Measurements from ENCODE around the gene ASPG. TPM values are rescaled to one million over a fixed set of nuclear protein-coding genes. Genes with fewer than 3 reads are reported as not detected.

Gene ASPG
- not detected for total RNA-seq

GRCh38 chr14:104085032-104085888, at the start of gene ASPG:
Gene ASPG (plus strand): TSS chr14:104085700. CDS start chr14:104085771, 71 bp downstream.
- DNase-seq (ENCODE audit: low spot score) (no peak), ATAC-seq (peak; percentile 18 to 82)
- H3K9me3 Mint-ChIP-seq = no peaks in the 10 kb centered on the region
- H3K4me1 Mint-ChIP-seq (ENCODE audit: low read depth in 2 of 2) = no peaks in the 10 kb centered on the region
- H3K36me3 Mint-ChIP-seq = no peaks in the 10 kb centered on the region
- peak within 1 kb of the TSS; percentile 7 for H3K4me3 Mint-ChIP-seq
- no peak within 1 kb of the TSS for H3K27ac Mint-ChIP-seq
- peaks cover 0 to 5% of the 10 kb centered on the region in 2 donors for H3K27me3 Mint-ChIP-seq

- no peak for DNase-seq (ENCODE audit: low spot score)
- Mint-ChIP-seq H3K36me3 (no peaks in the 10 kb centered on the region), H3K4me3 (no peak overlapping the region), H3K27me3 (peaks cover 31 to 32% of the 10 kb centered on the region in 2 donors), H3K9me3 (no peaks in the 10 kb centered on the region), H3K4me1 (ENCODE audit: low read depth in 2 of 2) (peaks cover 6 to 8% of the 10 kb centered on the region in 2 donors), H3K27ac (no peak overlapping the region)
- ATAC-seq = no peak
Measured at GRCh38 chr14:104036212-104036611, 49.3 kb upstream of the ASPG start.

GRCh38 chr14:104037074-104037473, 48.4 kb upstream of the ASPG start:
- Mint-ChIP-seq H3K4me1 (ENCODE audit: low read depth in 2 of 2) (peaks cover 6 to 8% of the 10 kb centered on the region in 2 donors), H3K36me3 (no peaks in the 10 kb centered on the region), H3K27ac (no peak overlapping the region), H3K4me3 (no peak overlapping the region), H3K9me3 (no peaks in the 10 kb centered on the region), H3K27me3 (peaks cover 32 to 35% of the 10 kb centered on the region in 2 donors)
- DNase-seq (ENCODE audit: low spot score) (no peak), ATAC-seq (no peak)

GRCh38 chr14:104037903-104038302, 47.6 kb upstream of the ASPG start:
- no peaks in the 10 kb centered on the region for H3K9me3 Mint-ChIP-seq
- no peak overlapping the region for H3K4me3 Mint-ChIP-seq
- no peak overlapping the region for H3K27ac Mint-ChIP-seq
- peaks cover 6 to 8% of the 10 kb centered on the region in 2 donors for H3K4me1 Mint-ChIP-seq (ENCODE audit: low read depth in 2 of 2)
- ATAC-seq (no peak), DNase-seq (ENCODE audit: low spot score) (no peak)
- H3K36me3 Mint-ChIP-seq = no peaks in the 10 kb centered on the region
- peaks cover 24 to 34% of the 10 kb centered on the region in 2 donors for H3K27me3 Mint-ChIP-seq

- no peak for DNase-seq (ENCODE audit: low spot score)
- Mint-ChIP-seq H3K4me1 (ENCODE audit: low read depth in 2 of 2) (peaks cover 6 to 8% of the 10 kb centered on the region in 2 donors), H3K9me3 (no peaks in the 10 kb centered on the region), H3K36me3 (no peaks in the 10 kb centered on the region), H3K4me3 (no peak overlapping the region), H3K27ac (no peak overlapping the region), H3K27me3 (peaks cover 16 to 30% of the 10 kb centered on the region in 2 donors)
- ATAC-seq = no peak
Measured at GRCh38 chr14:104039214-104039613, 46.3 kb upstream of the ASPG start.

- Mint-ChIP-seq H3K36me3 (no peaks in the 10 kb centered on the region), H3K27ac (no peak overlapping the region), H3K4me1 (ENCODE audit: low read depth in 2 of 2) (peaks cover 6 to 8% of the 10 kb centered on the region in 2 donors), H3K27me3 (peaks cover 16 to 35% of the 10 kb centered on the region in 2 donors), H3K9me3 (no peaks in the 10 kb centered on the region), H3K4me3 (no peak overlapping the region)
- no peak for DNase-seq (ENCODE audit: low spot score)
- no peak for ATAC-seq
Measured at GRCh38 chr14:104040539-104040938, 45.0 kb upstream of the ASPG start.

GRCh38 chr14:104041430-104042104, 43.9 kb upstream of the ASPG start:
- H3K36me3 Mint-ChIP-seq = no peaks in the 10 kb centered on the region
- no peak overlapping the region for H3K27ac Mint-ChIP-seq
- no peak for ATAC-seq
- peaks cover 6 to 8% of the 10 kb centered on the region in 2 donors for H3K4me1 Mint-ChIP-seq (ENCODE audit: low read depth in 2 of 2)
- no peak overlapping the region for H3K4me3 Mint-ChIP-seq
- peaks cover 16 to 31% of the 10 kb centered on the region in 2 donors for H3K27me3 Mint-ChIP-seq
- no peaks in the 10 kb centered on the region for H3K9me3 Mint-ChIP-seq
- DNase-seq (ENCODE audit: low spot score) = no peak

- ATAC-seq (no peak), DNase-seq (ENCODE audit: low spot score) (no peak)
- H3K27ac Mint-ChIP-seq = no peak overlapping the region
- H3K4me1 Mint-ChIP-seq (ENCODE audit: low read depth in 2 of 2) = peaks cover 6% of the 10 kb centered on the region in 2 donors
- peaks cover 18 to 28% of the 10 kb centered on the region in 2 donors for H3K27me3 Mint-ChIP-seq
- no peak overlapping the region for H3K4me3 Mint-ChIP-seq
- no peaks in the 10 kb centered on the region for H3K9me3 Mint-ChIP-seq
- no peaks in the 10 kb centered on the region for H3K36me3 Mint-ChIP-seq
Measured at GRCh38 chr14:104044016-104044415, 41.5 kb upstream of the ASPG start.

GRCh38 chr14:104047761-104048160, 37.7 kb upstream of the ASPG start:
- H3K36me3 Mint-ChIP-seq = no peaks in the 10 kb centered on the region
- H3K27me3 Mint-ChIP-seq = peaks cover 17 to 24% of the 10 kb centered on the region in 2 donors
- ATAC-seq (no peak), DNase-seq (ENCODE audit: low spot score) (no peak)
- no peak overlapping the region for H3K4me3 Mint-ChIP-seq
- H3K9me3 Mint-ChIP-seq = no peaks in the 10 kb centered on the region
- H3K27ac Mint-ChIP-seq = no peak overlapping the region
- H3K4me1 Mint-ChIP-seq (ENCODE audit: low read depth in 2 of 2) = no peaks in the 10 kb centered on the region

GRCh38 chr14:104048758-104049507, 36.6 kb upstream of the ASPG start:
- ATAC-seq = peak in 1 of 2 donors; percentile 36
- H3K27ac Mint-ChIP-seq = no peak overlapping the region
- no peaks in the 10 kb centered on the region for H3K4me1 Mint-ChIP-seq (ENCODE audit: low read depth in 2 of 2)

GRCh38 chr14:104049576-104050240, 35.8 kb upstream of the ASPG start:
- no peak for ATAC-seq
- DNase-seq (ENCODE audit: low spot score) = no peak
- no peak overlapping the region for H3K27ac Mint-ChIP-seq
- peaks cover 14 to 36% of the 10 kb centered on the region in 2 donors for H3K27me3 Mint-ChIP-seq
- no peak overlapping the region for H3K4me3 Mint-ChIP-seq
- no peaks in the 10 kb centered on the region for H3K36me3 Mint-ChIP-seq
- H3K9me3 Mint-ChIP-seq = no peaks in the 10 kb centered on the region
- no peaks in the 10 kb centered on the region for H3K4me1 Mint-ChIP-seq (ENCODE audit: low read depth in 2 of 2)

More at GRCh38 chr14:104048758-104049507, 36.6 kb upstream of the ASPG start:
- Mint-ChIP-seq H3K9me3 (no peaks in the 10 kb centered on the region), H3K36me3 (no peaks in the 10 kb centered on the region), H3K27me3 (peaks cover 18 to 28% of the 10 kb centered on the region in 2 donors), H3K4me3 (no peak overlapping the region)
- no peak for DNase-seq (ENCODE audit: low spot score)

- no peak overlapping the region for H3K27ac Mint-ChIP-seq
- no peaks in the 10 kb centered on the region for H3K4me1 Mint-ChIP-seq (ENCODE audit: low read depth in 2 of 2)
- H3K27me3 Mint-ChIP-seq = peaks cover 16 to 36% of the 10 kb centered on the region in 2 donors
- H3K4me3 Mint-ChIP-seq = no peak overlapping the region
- DNase-seq (ENCODE audit: low spot score) = no peak
- H3K36me3 Mint-ChIP-seq = no peaks in the 10 kb centered on the region
- no peak for ATAC-seq
- H3K9me3 Mint-ChIP-seq = no peaks in the 10 kb centered on the region
Measured at GRCh38 chr14:104051092-104051813, 34.2 kb upstream of the ASPG start.

All from natural killer cell treated with Interleukin-12 subunit alpha and Interleukin-12 subunit beta and Interleukin-15 and Interleukin-18, amount 100 ng/mL, for 72 hours (primary cell).